HG03196 (cell line): ENCODE results near the gene RBM20.
"Not testable (repeated sequence)": the region's sequence is repeated elsewhere in the genome, so short reads cannot be mapped to it uniquely, and the experiment has no call there.

Source experiments
- ATAC-seq: cut with Tn5 transposase; IDR thresholded peaks from one replicate; pipeline ENCODE4 v1.9.1; 2021; ENCODE audit not compliant: unreplicated experiment

The RBM20 gene

GRCh38 chr10:110758898-110759297, 114.8 kb downstream of the RBM20 start:
- no peak for ATAC-seq

- no peak for ATAC-seq
Measured at GRCh38 chr10:110759523-110759922, 115.4 kb downstream of the RBM20 start.

- ATAC-seq: no peak
Measured at GRCh38 chr10:110762109-110762848, 118.1 kb downstream of the RBM20 start.

GRCh38 chr10:110762849-110763211, 118.7 kb downstream of the RBM20 start:
- no peak for ATAC-seq

GRCh38 chr10:110764378-110764777, 120.2 kb downstream of the RBM20 start:
- ATAC-seq: no peak

GRCh38 chr10:110764793-110765512, 120.8 kb downstream of the RBM20 start:
- ATAC-seq: no peak

GRCh38 chr10:110765513-110766319, 121.6 kb downstream of the RBM20 start:
- no peak for ATAC-seq

- ATAC-seq: not testable (repeated sequence)
Measured at GRCh38 chr10:110767601-110768000, 123.5 kb downstream of the RBM20 start.

- ATAC-seq: no peak
Measured at GRCh38 chr10:110770243-110770642, 126.1 kb downstream of the RBM20 start.

- no peak for ATAC-seq
Measured at GRCh38 chr10:110771486-110771885, 127.3 kb downstream of the RBM20 start.

- no peak for ATAC-seq
Measured at GRCh38 chr10:110771991-110772390, 127.9 kb downstream of the RBM20 start.

- ATAC-seq: no peak
Measured at GRCh38 chr10:110772454-110773025, 128.4 kb downstream of the RBM20 start.

GRCh38 chr10:110773693-110774068, 129.5 kb downstream of the RBM20 start:
- ATAC-seq: no peak

GRCh38 chr10:110774069-110775019, 130.2 kb downstream of the RBM20 start:
- ATAC-seq: peak; percentile 98

GRCh38 chr10:110775020-110775375, 130.9 kb downstream of the RBM20 start:
- no peak for ATAC-seq

- no peak for ATAC-seq
Measured at GRCh38 chr10:110775406-110775805, 131.3 kb downstream of the RBM20 start.

- no peak for ATAC-seq
Measured at GRCh38 chr10:110777017-110777416, 132.9 kb downstream of the RBM20 start.

- no peak for ATAC-seq
Measured at GRCh38 chr10:110777661-110778060, 133.5 kb downstream of the RBM20 start.

GRCh38 chr10:110778211-110778610, 134.1 kb downstream of the RBM20 start:
- ATAC-seq: no peak

- no peak for ATAC-seq
Measured at GRCh38 chr10:110779489-110779888, 135.4 kb downstream of the RBM20 start.
